Measurements from ENCODE around the gene ZNF579.
"Not testable (repeated sequence)": the region's sequence is repeated elsewhere in the genome, so short reads cannot be mapped to it uniquely, and the experiment has no call there.

Gene ZNF579

GRCh38 chr19:55593096-55593772 is 12.6 kb upstream of the ZNF579 start:
- no peak for DNase-seq (ENCODE audit: low spot score)

DNA sequence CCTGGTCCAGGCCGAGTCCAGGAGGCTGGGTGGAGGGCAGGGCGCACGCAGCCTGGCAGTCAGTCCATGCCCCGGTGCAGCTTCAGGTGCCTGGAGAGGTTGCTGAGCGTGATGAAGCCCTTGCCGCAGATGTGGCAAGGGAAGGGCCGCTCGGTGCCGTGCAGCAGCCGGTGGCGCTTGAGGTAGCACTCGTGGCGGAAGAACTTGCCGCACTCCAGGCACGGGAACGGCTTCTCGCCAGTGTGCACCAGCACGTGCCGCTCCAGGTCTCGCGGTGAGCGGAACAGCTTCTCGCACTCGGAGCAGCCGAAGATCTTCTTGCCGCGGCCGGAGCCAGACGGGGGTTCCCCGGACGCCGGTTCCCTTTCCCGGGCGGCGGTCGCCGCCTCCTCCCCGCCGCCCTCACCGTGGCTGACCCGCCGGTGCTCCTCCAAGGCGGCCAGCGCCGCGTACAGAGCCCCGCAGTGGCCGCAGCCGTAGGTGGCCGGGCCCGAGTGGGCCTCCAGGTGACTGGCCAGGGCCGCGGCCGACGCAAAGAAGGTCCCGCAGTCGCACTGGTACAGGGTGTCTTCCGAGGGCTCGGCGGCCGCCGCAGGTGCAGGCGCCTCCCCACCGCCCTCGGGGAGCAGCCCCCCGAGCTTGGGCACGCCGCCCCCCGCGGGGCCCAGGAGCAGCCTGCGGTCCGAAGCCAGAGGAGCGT is 11.9 kb upstream of the ZNF579 start:
- DNase-seq (ENCODE audit: low spot score), result no peak

DNA sequence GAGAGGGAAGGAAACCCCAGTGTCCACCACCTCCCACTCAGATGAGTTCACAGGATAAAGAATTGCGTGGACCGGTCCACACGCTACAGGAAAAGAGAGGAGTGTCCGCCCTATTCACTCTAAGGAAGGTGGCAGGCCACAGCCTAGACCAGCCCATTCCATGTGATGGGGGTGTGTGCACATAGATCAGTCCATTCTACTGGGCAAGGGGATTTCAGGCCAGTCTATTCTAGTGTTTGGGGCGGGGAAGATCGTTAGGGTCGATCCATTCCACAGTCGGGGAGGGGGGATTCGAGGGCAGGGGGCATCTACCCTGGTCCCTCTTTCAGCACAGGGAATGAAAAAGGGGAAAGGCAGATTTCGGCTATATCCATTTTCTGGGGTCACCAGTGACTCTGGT is 10.9 kb upstream of the ZNF579 start:
- no peak for DNase-seq (ENCODE audit: low spot score)

DNA sequence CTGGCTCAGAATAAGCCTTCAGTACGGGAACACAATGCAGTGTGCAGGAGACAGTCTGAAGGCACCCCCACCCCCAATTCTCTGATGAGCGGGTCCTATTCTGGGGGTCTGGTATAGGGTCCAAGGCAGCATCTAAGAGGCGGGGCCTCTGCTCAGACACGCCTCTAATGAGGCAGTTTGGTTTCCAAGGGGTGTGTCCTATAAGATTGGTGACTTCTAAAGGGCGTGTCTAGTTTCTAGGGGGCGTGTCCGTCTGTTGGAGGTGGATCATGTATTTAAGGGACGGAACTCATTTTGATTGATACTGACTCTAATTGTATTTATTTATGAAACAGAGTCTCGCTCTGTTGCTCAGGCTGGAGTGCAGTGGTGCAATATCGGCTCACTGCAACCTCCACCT is 10.0 kb upstream of the ZNF579 start:
- DNase-seq (ENCODE audit: low spot score), result no peak

DNA sequence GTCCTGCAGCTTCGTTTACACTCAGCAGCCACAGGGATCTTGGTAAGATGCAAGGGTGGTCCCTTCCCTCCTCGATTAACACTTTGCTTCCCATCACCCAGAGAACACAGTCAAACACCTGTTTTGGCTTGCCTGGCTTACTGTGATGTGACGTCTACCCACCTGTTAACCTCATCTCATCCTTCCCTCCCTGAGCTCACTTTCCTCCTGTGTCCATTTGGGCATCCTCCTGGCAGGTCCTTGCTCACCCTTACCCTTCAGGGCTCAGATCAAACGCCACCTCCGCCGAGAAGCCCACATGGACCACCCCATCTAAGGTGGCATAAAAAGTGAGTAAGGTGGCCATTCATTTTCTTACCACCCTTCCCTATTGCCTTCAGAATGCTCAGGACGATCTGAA is 9.5 kb upstream of the ZNF579 start:
- no peak for DNase-seq (ENCODE audit: low spot score)

DNA sequence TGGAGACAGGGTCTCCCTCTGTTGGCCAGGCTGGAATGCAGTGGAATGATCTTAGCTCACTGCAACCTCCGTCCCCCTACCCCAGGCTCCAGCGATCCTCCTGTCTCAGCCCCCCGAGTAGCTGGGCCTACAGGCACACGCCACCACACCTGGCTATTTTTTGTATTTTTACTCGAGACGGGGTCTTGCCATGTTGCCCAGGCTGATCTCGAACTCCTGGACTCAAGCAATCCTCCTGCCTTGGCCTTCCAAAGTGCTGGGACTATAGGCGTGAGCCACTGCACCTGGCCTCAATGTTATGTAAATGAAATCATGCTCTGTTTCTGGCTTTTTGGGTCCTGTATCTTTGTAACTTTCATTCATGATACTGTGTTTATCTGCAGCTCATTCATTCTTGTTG is 8.1 kb upstream of the ZNF579 start:
- DNase-seq (ENCODE audit: low spot score), result no peak

DNA sequence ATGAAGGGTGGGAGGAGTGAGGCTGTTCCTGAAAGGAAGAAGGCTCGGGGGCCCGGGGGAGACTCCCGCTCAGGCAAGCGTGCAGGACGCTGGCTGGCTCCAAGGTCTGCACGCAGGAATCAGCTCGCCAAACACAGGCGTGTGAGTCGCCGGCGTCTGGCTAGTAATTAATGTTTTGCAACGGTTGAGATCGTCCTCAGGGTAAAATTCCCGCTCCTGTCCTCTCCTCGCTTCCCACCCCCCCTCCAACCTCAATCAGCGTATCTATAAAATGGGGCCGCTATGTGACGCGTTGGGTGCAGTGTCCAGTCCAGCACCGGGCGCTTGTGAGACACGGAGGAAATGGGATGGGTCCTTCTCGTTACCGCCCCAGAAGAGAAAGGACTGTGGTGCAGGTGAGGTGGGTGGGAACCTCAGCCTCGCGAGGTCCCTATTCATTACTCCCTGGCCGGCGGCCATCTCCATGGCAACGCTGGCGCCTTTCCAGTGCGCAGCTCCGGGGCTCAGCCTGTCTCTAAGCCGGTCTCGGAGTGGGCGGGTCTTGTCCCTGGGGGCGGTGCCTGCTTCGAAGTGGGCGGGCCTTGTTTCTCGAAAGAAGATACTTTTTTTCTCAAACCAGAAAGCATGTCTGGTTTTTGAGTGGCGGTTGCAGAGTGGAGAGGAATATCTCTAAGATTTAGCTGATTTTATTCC is 6.5 kb upstream of the ZNF579 start:
- peak; percentile 94 for DNase-seq (ENCODE audit: low spot score)

- DNase-seq (ENCODE audit: low spot score), result peak; percentile 82
These were observed 5.2 kb upstream of the ZNF579 start for GRCh38 chr19:55585658-55586339.

- no peak for DNase-seq (ENCODE audit: low spot score)
These were observed 4.2 kb upstream of the ZNF579 start for GRCh38 chr19:55584871-55585270.

DNA sequence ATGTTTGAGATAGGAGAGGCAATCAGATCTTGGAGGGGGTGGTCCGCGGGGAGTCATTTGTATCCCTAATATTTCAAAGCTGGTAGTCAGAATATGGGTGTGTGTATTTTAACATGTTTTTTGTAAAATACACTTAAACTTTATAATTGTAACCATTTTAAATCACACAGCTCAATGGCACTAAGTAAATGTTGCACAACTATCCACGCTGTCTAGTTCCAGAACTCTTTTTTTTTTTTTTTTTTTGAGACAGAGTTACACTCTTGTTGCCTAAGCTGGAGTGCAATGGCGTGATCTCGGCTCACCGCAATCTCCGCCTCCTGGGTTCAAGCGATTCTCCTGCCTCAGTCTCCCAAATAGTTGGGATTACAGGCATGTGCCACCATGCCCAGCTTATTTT is 3.2 kb upstream of the ZNF579 start:
- DNase-seq (ENCODE audit: low spot score), result not testable (repeated sequence)

GRCh38 chr19:55582284-55582683 is 1.6 kb upstream of the ZNF579 start:
- not testable (repeated sequence) for DNase-seq (ENCODE audit: low spot score)

GRCh38 chr19:55581823-55582223 is 1.2 kb upstream of the ZNF579 start:
- no peak for DNase-seq (ENCODE audit: low spot score)

- DNase-seq (ENCODE audit: low spot score), result no peak
These were observed 636 bp upstream of the ZNF579 start for GRCh38 chr19:55581145-55581822.

GRCh38 chr19:55579766-55580621 is 654 bp downstream of the ZNF579 start:
- peak; percentile 59 for DNase-seq (ENCODE audit: low spot score)

GRCh38 chr19:55578761-55579747 is 1.6 kb downstream of the ZNF579 start:
- peak; percentile 13 for DNase-seq (ENCODE audit: low spot score)

DNA sequence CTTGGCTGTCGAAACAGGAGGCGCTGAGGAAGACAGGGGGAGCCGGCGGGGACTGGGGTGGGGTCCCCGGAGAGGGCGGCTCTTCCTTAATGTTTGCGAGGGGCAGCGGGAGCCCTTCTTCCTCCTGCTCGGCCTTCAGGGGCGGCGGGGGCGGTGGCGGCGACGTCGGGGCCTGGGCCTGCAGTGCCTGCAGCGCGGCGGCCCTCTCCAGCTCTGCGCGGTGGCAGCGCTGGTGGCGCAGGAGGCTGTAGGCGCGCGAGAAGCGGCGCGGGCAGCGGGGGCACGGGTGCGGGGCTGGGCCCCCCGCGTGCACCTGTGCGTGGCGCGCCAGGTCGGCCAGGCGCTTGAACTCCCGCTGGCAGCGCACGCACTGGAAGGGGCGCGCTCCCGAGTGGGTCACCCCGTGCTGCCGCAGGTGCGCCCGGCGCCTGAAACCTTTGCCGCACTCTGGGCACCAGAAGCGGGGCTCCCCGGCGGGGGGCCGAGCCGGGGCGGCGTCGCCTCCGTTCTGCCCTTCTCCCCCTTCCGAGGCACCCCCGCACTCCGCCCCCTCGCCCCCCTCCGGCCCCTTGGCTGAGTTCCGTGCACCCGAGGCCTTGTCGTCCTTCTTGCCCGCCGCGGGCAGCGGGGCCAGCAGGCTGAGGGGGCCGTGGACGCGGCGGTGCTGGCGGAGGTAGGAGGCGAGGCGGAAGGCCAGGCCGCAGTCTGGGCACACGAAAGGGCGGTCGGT is 2.5 kb downstream of the ZNF579 start:
- DNase-seq (ENCODE audit: low spot score), result no peak

- DNase-seq (ENCODE audit: low spot score), result no peak
These were observed 3.9 kb downstream of the ZNF579 start for GRCh38 chr19:55576746-55577145.

DNA sequence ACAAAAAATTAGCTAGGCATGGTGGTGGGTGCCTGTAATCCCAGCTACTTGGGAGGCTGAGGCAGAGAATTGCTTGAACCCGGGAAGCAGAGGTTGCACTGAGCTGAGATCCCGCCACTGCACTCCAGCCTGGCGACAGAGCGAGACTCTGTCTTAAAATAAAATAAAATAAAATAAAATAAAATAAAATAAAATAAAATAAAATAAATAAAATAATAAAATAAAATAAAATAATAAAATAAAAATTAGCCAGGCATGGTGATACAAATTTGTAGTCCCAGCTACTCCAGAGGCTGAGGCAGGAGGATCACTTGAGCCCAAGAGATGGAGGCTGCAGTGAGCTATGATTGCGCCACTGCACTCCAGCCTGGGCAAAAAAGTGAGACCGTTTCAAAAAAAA is 6.7 kb downstream of the ZNF579 start:
- DNase-seq (ENCODE audit: low spot score), result not testable (repeated sequence)

DNA sequence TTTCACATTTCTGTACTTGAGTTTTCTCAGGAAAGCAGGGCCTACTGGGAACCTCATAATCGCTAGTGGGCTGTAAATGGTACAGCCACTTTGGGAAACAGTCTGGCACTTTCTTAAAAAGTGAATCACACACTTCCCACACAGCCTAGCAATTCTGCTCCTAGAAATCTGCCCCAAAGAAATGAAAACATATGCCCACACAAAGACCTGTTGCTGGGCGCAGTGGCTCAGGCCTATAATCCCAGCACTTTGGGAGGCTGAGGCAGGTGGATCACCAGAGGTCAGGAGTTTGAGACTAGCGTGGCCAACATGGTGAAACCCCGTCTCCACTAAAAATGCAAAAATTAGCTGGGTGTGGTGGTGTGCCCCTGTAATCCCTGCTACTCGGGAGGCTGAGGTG is 11.2 kb downstream of the ZNF579 start:
- DNase-seq (ENCODE audit: low spot score), result not testable (repeated sequence)
